Upper lobe of left lung (tissue), 4 donors: ENCODE results near the gene PPARD.

Source experiments
- POLR2A ChIP-seq, 4 donors: fragments of 450-650 bp; IDR thresholded peaks; one replicate each; pipeline ENCODE4 v1.5.1; 2016 to 2017; ENCODE audit warnings: antibody characterized with exemption in 4 of 4, mild to moderate bottlenecking in 2 of 4
- POLR2AphosphoS5 ChIP-seq, 2 donors: sonication (generic); formaldehyde crosslinking; IDR thresholded peaks; one replicate each; pipeline ENCODE4 v1.5.1; 2017; ENCODE audit warnings: antibody characterized with exemption in 2 of 2
- TF ChIP-seq, protein P1 (sequence below), 6 experiments: fragments of 450-650 bp in 4 of 6; fragments of 200-600 bp in 2 of 6; sonication (generic) in 2 of 6; IDR thresholded peaks; one replicate each; pipeline ENCODE4 v1.5.1; 2016 to 2019; ENCODE audit warnings: antibody characterized with exemption in 6 of 6

DNA sequence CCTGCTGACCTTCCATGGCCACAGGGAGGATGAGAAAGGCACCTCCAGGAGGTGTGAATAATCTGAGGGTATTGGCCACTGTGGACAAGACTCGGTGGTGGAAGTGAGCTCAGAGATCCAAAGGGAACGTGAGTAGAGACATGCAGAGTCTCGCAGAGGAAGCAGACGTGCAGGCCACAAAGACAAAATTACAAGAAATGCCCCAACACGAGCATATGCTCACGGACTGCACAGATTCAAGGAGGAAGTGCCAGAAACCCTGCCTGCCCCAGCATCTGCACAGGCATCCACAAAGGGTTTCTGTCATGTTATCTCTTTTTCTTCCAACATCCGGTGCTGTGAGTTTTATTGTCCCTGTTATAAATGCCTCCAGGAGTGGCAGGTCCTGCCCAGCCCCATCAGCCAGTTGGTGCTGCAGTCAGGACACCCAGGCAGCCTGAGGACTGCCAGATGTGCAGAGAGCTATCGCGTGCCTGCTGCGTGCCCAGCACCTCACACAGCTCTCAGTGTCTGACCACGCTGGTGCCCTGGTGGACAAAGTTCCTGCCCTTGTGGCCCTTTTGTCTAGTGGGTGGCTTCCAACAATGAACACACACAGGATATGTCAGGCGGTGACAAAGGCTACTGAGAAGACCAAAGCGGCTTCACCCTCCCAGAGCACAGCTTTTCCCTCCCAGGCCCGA, 75.8 kb downstream of the PPARD start:
- TF ChIP-seq, protein P1, sequence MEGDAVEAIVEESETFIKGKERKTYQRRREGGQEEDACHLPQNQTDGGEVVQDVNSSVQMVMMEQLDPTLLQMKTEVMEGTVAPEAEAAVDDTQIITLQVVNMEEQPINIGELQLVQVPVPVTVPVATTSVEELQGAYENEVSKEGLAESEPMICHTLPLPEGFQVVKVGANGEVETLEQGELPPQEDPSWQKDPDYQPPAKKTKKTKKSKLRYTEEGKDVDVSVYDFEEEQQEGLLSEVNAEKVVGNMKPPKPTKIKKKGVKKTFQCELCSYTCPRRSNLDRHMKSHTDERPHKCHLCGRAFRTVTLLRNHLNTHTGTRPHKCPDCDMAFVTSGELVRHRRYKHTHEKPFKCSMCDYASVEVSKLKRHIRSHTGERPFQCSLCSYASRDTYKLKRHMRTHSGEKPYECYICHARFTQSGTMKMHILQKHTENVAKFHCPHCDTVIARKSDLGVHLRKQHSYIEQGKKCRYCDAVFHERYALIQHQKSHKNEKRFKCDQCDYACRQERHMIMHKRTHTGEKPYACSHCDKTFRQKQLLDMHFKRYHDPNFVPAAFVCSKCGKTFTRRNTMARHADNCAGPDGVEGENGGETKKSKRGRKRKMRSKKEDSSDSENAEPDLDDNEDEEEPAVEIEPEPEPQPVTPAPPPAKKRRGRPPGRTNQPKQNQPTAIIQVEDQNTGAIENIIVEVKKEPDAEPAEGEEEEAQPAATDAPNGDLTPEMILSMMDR (IDR thresholded peaks at IDR 0.05) = no peak
- no peak for TF ChIP-seq POLR2A (IDR thresholded peaks at IDR 0.05)
- no peak for TF ChIP-seq POLR2AphosphoS5 (IDR thresholded peaks at IDR 0.05)
